Measurements from ENCODE around the gene CCDC89. TPM values are rescaled to one million over a fixed set of nuclear protein-coding genes. Genes with fewer than 3 reads are reported as not detected.

Gene CCDC89
- total RNA-seq, 1 experiment from 2014 or later, result 0.37 TPM

GRCh38 chr11:85718991-85719807, 33.2 kb upstream of the CCDC89 start:
- H3K79me2 ChIP-seq (ENCODE audit: low read length), result no peaks in the 10 kb centered on the region
- no peaks in the 10 kb centered on the region for H3K36me3 ChIP-seq (ENCODE audit: insufficient read depth, low read length)
- H3K9ac ChIP-seq (ENCODE audit: low read length), result no peak overlapping the region
- H4K20me1 ChIP-seq (ENCODE audit: insufficient read depth, low read depth, low read length), result no peaks in the 10 kb centered on the region
- DNase-seq, result no peak
- no peak overlapping the region for H3K27ac ChIP-seq (ENCODE audit: low read length)
- no peaks in the 10 kb centered on the region for H3K4me1 ChIP-seq (ENCODE audit: low read length)
- no peaks in the 10 kb centered on the region for H3K9me3 ChIP-seq (ENCODE audit: low read length)
- H3K4me2 ChIP-seq (ENCODE audit: low read depth, low read length, poor library complexity, severe bottlenecking), result no peak overlapping the region
- no peaks in the 10 kb centered on the region for H3K9me2 ChIP-seq (replicated peaks; ENCODE audit: insufficient read depth, low read length)
- peaks cover 3% of the 10 kb centered on the region; the same call in 1 of the 2 replicates for H3K27me3 ChIP-seq (ENCODE audit: low read length)
- H2AFZ ChIP-seq (ENCODE audit: low read length), result no peak overlapping the region
- H3K4me3 ChIP-seq (ENCODE audit: low read length), result no peak overlapping the region

- Histone ChIP-seq H3K27me3 (ENCODE audit: low read length) (peaks cover 3% of the 10 kb centered on the region; the same call in 1 of the 2 replicates), H3K9ac (ENCODE audit: low read length) (no peak overlapping the region), H4K20me1 (ENCODE audit: insufficient read depth, low read depth, low read length) (no peaks in the 10 kb centered on the region), H3K4me3 (ENCODE audit: low read length) (no peak overlapping the region), H3K36me3 (ENCODE audit: insufficient read depth, low read length) (no peaks in the 10 kb centered on the region), H3K9me3 (ENCODE audit: low read length) (no peaks in the 10 kb centered on the region), H3K4me1 (ENCODE audit: low read length) (no peaks in the 10 kb centered on the region), H3K9me2 (replicated peaks; ENCODE audit: insufficient read depth, low read length) (no peaks in the 10 kb centered on the region), H3K4me2 (ENCODE audit: low read depth, low read length, poor library complexity, severe bottlenecking) (no peak overlapping the region), H3K27ac (ENCODE audit: low read length) (no peak overlapping the region), H3K79me2 (ENCODE audit: low read length) (no peaks in the 10 kb centered on the region), H2AFZ (ENCODE audit: low read length) (no peak overlapping the region)
- DNase-seq, result no peak
Measured at GRCh38 chr11:85718126-85718943, 32.3 kb upstream of the CCDC89 start.

GRCh38 chr11:85717429-85717828, 31.4 kb upstream of the CCDC89 start:
- no peak overlapping the region for H2AFZ ChIP-seq (ENCODE audit: low read length)
- H3K9me3 ChIP-seq (ENCODE audit: low read length), result no peaks in the 10 kb centered on the region
- H3K27ac ChIP-seq (ENCODE audit: low read length), result no peak overlapping the region
- H3K9ac ChIP-seq (ENCODE audit: low read length), result no peak overlapping the region
- no peaks in the 10 kb centered on the region for H4K20me1 ChIP-seq (ENCODE audit: insufficient read depth, low read depth, low read length)
- DNase-seq, result no peak
- no peak overlapping the region for H3K4me2 ChIP-seq (ENCODE audit: low read depth, low read length, poor library complexity, severe bottlenecking)
- no peaks in the 10 kb centered on the region for H3K36me3 ChIP-seq (ENCODE audit: insufficient read depth, low read length)
- H3K9me2 ChIP-seq (replicated peaks; ENCODE audit: insufficient read depth, low read length), result no peaks in the 10 kb centered on the region
- peaks cover 3% of the 10 kb centered on the region; the same call in 1 of the 2 replicates for H3K27me3 ChIP-seq (ENCODE audit: low read length)
- H3K4me1 ChIP-seq (ENCODE audit: low read length), result no peaks in the 10 kb centered on the region
- H3K4me3 ChIP-seq (ENCODE audit: low read length), result no peak overlapping the region
- no peaks in the 10 kb centered on the region for H3K79me2 ChIP-seq (ENCODE audit: low read length)

GRCh38 chr11:85712953-85713352, 27.0 kb upstream of the CCDC89 start:
- Histone ChIP-seq H3K27ac (ENCODE audit: low read length) (no peak overlapping the region), H3K36me3 (ENCODE audit: insufficient read depth, low read length) (no peaks in the 10 kb centered on the region), H3K9me2 (replicated peaks; ENCODE audit: insufficient read depth, low read length) (no peaks in the 10 kb centered on the region), H4K20me1 (ENCODE audit: insufficient read depth, low read depth, low read length) (no peaks in the 10 kb centered on the region), H3K9ac (ENCODE audit: low read length) (no peak overlapping the region), H3K4me3 (ENCODE audit: low read length) (no peak overlapping the region), H3K79me2 (ENCODE audit: low read length) (no peaks in the 10 kb centered on the region), H3K4me2 (ENCODE audit: low read depth, low read length, poor library complexity, severe bottlenecking) (no peak overlapping the region), H2AFZ (ENCODE audit: low read length) (no peak overlapping the region), H3K4me1 (ENCODE audit: low read length) (no peaks in the 10 kb centered on the region), H3K27me3 (ENCODE audit: low read length) (0 out of 2 replicates have a peak, but pooled peaks cover 3% of the 10 kb centered on the region), H3K9me3 (ENCODE audit: low read length) (no peaks in the 10 kb centered on the region)
- no peak for DNase-seq

GRCh38 chr11:85710917-85711316, 24.9 kb upstream of the CCDC89 start:
- H3K27ac ChIP-seq (ENCODE audit: low read length), result no peak overlapping the region
- H3K79me2 ChIP-seq (ENCODE audit: low read length), result no peaks in the 10 kb centered on the region
- H4K20me1 ChIP-seq (ENCODE audit: insufficient read depth, low read depth, low read length), result no peaks in the 10 kb centered on the region
- H3K9me2 ChIP-seq (replicated peaks; ENCODE audit: insufficient read depth, low read length), result no peaks in the 10 kb centered on the region
- H2AFZ ChIP-seq (ENCODE audit: low read length), result no peak overlapping the region
- no peak overlapping the region for H3K4me2 ChIP-seq (ENCODE audit: low read depth, low read length, poor library complexity, severe bottlenecking)
- no peak overlapping the region for H3K9ac ChIP-seq (ENCODE audit: low read length)
- no peaks in the 10 kb centered on the region for H3K9me3 ChIP-seq (ENCODE audit: low read length)
- H3K27me3 ChIP-seq (ENCODE audit: low read length), result 0 out of 2 replicates have a peak, but pooled peaks cover 3% of the 10 kb centered on the region
- no peak for DNase-seq
- no peak overlapping the region for H3K4me3 ChIP-seq (ENCODE audit: low read length)
- H3K4me1 ChIP-seq (ENCODE audit: low read length), result no peaks in the 10 kb centered on the region
- H3K36me3 ChIP-seq (ENCODE audit: insufficient read depth, low read length), result no peaks in the 10 kb centered on the region

- Histone ChIP-seq H4K20me1 (ENCODE audit: insufficient read depth, low read depth, low read length) (no peaks in the 10 kb centered on the region), H3K27me3 (ENCODE audit: low read length) (no peaks in the 10 kb centered on the region), H3K79me2 (ENCODE audit: low read length) (no peaks in the 10 kb centered on the region)
Measured at GRCh38 chr11:85709941-85710702, 24.1 kb upstream of the CCDC89 start.

GRCh38 chr11:85705800-85706199, 19.8 kb upstream of the CCDC89 start:
- no peaks in the 10 kb centered on the region for H3K36me3 ChIP-seq (ENCODE audit: insufficient read depth, low read length)
- H3K9me3 ChIP-seq (ENCODE audit: low read length), result no peaks in the 10 kb centered on the region
- DNase-seq, result no peak
- no peak overlapping the region for H3K9ac ChIP-seq (ENCODE audit: low read length)
- no peaks in the 10 kb centered on the region for H3K4me1 ChIP-seq (ENCODE audit: low read length)
- H2AFZ ChIP-seq (ENCODE audit: low read length), result no peak overlapping the region
- no peak overlapping the region for H3K4me2 ChIP-seq (ENCODE audit: low read depth, low read length, poor library complexity, severe bottlenecking)
- H3K27ac ChIP-seq (ENCODE audit: low read length), result no peak overlapping the region
- H3K27me3 ChIP-seq (ENCODE audit: low read length), result 0 out of 2 replicates have a peak, but pooled peaks cover 2% of the 10 kb centered on the region
- H3K79me2 ChIP-seq (ENCODE audit: low read length), result no peaks in the 10 kb centered on the region
- H4K20me1 ChIP-seq (ENCODE audit: insufficient read depth, low read depth, low read length), result no peaks in the 10 kb centered on the region
- no peaks in the 10 kb centered on the region for H3K9me2 ChIP-seq (replicated peaks; ENCODE audit: insufficient read depth, low read length)
- H3K4me3 ChIP-seq (ENCODE audit: low read length), result no peak overlapping the region

More at GRCh38 chr11:85709941-85710702, 24.1 kb upstream of the CCDC89 start:
- no peak overlapping the region for H3K4me2 ChIP-seq (ENCODE audit: low read depth, low read length, poor library complexity, severe bottlenecking)
- H3K9me3 ChIP-seq (ENCODE audit: low read length), result no peaks in the 10 kb centered on the region
- no peak overlapping the region for H2AFZ ChIP-seq (ENCODE audit: low read length)
- H3K9me2 ChIP-seq (replicated peaks; ENCODE audit: insufficient read depth, low read length), result no peaks in the 10 kb centered on the region
- no peak for DNase-seq
- no peak overlapping the region for H3K4me3 ChIP-seq (ENCODE audit: low read length)
- no peak overlapping the region for H3K9ac ChIP-seq (ENCODE audit: low read length)
- H3K27ac ChIP-seq (ENCODE audit: low read length), result no peak overlapping the region
- no peaks in the 10 kb centered on the region for H3K36me3 ChIP-seq (ENCODE audit: insufficient read depth, low read length)
- no peaks in the 10 kb centered on the region for H3K4me1 ChIP-seq (ENCODE audit: low read length)

Data from Karpas-422 (cell line).